Ascending aorta (tissue), 2 donors: ENCODE data around the gene THSD8. TPM values are rescaled to one million over a fixed set of nuclear protein-coding genes. Genes with fewer than 3 reads are reported as not detected.

Source experiments
- DNase-seq, 2 donors: peaks; one replicate each; pipeline ENCODE4 v3.0.0-alpha.2; 2019; ENCODE audit warnings: low spot score in 2 of 2
- H3K27ac ChIP-seq, 2 donors: fragments of 200-600 bp; sonication (generic); one replicate each; pipeline ENCODE4 v1.5.1; 2016 to 2017; ENCODE audit warnings: mild to moderate bottlenecking in 1 of 2
- H3K27me3 ChIP-seq: fragments of 200-600 bp; sonication (generic); one replicate; pipeline ENCODE4 v1.5.1; 2017
- H3K36me3 ChIP-seq, 2 donors: fragments of 200-600 bp; sonication (generic); one replicate each; pipeline ENCODE4 v1.5.1; 2016
- H3K4me1 ChIP-seq, 2 donors: fragments of 200-600 bp; sonication (generic); one replicate each; pipeline ENCODE4 v1.5.1; 2016 to 2017; ENCODE audit warnings: mild to moderate bottlenecking in 1 of 2
- H3K4me3 ChIP-seq, 2 donors: fragments of 200-600 bp; sonication (generic); one replicate each; pipeline ENCODE4 v1.5.1; 2016 to 2017; ENCODE audit warnings: mild to moderate bottlenecking in 1 of 2
- H3K9me3 ChIP-seq, 2 donors: fragments of 200-600 bp; sonication (generic); one replicate each; pipeline ENCODE4 v1.5.1; 2016
- intact Hi-C: fragments of 100-400 bp; cut with DNase I; formaldehyde crosslinking; loops from one replicate; pipeline ENCODE4 v1.15.1; 2023
- total RNA-seq: library from RNA; depleted of rRNA; stranded (reverse); fragments of >200 nt; gene quantifications from one replicate; pipeline ENCODE4 v1.1.0, GENCODE V29; 2016
- TF ChIP-seq, protein P1 (sequence below), 3 experiments: fragments of 200-600 bp in 2 of 3; fragments of 450-650 bp in 1 of 3; sonication (generic) in 2 of 3; IDR thresholded peaks; one replicate each; pipeline ENCODE4 v1.5.1; 2016 to 2019; ENCODE audit warnings: antibody characterized with exemption in 3 of 3, mild to moderate bottlenecking in 1 of 3, moderate library complexity in 1 of 3

The THSD8 gene
- total RNA-seq, 1 donor from 2014 or later = not detected

DNA sequence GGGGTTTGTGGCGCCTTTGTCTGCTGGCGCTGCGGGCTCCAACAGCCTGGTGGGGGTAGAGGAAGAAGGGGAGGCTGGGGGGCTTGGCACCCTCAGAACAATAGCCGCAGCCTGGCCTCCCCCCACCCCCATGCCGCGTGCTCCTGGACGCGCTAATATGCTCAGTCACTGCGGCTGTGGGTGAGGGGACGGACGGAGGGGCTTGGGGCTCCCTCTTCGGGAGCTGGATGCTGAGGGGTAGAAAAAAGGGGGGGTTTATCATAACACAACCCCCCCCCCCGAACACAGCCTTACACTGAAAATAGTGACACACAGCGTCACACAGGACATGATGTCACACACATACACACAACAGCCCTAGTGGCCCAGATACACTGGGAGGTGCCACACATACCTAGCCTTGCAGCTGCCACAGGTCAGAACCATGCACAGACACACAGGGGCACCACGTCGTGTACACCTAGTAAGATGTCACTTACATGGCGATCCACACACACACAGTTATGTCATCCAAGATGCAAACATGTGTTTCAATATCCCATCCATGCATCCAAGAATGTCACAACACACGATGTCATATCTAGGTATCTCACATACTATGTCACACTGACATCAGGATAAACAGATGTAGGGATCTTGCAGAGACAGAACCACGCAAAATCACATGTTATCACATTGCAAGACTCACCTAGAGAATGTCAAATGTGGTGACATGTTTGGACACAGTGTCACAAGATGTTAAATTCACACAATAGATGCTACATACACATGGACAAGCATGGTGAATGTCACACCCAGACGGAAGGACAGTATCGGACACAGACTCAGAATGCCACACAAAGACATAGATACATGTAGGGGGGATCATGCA, 37.3 kb downstream of the THSD8 start:
- Histone ChIP-seq H3K4me3 (peak overlapping the region in 1 of 2 donors; percentile 49), H3K27me3 (peaks cover 52% of the 10 kb centered on the region), H3K36me3 (no peaks in the 10 kb centered on the region), H3K9me3 (no peaks in the 10 kb centered on the region), H3K27ac (no peak overlapping the region), H3K4me1 (peaks cover 5 to 6% of the 10 kb centered on the region in 2 donors)
- TF ChIP-seq, protein P1, sequence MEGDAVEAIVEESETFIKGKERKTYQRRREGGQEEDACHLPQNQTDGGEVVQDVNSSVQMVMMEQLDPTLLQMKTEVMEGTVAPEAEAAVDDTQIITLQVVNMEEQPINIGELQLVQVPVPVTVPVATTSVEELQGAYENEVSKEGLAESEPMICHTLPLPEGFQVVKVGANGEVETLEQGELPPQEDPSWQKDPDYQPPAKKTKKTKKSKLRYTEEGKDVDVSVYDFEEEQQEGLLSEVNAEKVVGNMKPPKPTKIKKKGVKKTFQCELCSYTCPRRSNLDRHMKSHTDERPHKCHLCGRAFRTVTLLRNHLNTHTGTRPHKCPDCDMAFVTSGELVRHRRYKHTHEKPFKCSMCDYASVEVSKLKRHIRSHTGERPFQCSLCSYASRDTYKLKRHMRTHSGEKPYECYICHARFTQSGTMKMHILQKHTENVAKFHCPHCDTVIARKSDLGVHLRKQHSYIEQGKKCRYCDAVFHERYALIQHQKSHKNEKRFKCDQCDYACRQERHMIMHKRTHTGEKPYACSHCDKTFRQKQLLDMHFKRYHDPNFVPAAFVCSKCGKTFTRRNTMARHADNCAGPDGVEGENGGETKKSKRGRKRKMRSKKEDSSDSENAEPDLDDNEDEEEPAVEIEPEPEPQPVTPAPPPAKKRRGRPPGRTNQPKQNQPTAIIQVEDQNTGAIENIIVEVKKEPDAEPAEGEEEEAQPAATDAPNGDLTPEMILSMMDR (IDR thresholded peaks at IDR 0.05) = no peak
- intact Hi-C loops = no loop called here
- DNase-seq = no peak

DNA sequence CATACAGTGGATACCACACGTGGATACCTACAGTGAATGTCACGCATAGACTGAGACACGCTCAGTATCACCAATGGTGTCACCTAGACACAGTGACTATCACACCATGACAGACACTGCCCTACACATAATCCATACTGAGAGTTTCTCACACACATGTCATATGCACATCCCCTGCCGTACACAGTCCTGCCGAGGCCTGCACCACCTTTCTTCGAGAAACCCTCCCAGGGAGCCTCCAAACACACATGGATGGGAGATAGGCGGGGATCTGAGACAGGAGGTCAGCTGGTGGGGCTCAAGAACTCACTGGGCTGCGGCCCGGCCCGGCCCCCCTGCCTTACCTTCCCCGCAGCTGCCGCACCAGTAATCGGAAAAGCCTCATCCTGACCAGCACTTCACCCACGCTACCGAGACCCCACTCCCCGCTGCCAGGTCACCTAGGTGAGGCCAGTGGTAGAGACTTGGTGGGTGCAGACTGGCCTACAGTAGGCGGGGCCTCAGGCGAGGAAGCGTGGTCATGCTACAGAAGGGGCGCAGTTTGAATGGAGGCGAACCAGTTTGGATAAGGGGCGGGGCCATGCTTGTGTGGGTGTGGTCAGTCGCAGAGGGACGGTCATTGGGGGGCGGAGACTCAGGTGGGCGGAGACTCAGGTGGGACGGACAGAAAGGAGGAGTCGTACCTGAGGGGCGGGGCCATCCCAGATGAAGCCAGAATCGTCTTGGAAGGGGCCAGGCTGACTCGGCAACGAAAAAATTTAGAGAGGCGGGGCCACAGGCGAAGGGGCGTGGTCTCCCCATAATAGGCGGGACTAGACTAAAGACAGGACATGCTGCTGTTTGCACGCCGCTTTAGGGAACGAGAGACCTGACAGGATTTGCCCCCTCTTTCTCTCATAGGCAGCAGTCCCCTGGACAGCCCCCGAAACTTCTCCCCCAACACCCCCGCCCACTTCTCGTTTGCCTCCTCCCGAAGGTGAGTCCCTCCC, 38.5 kb downstream of the THSD8 start:
- no peak overlapping the region for H3K27ac ChIP-seq
- peaks cover 39% of the 10 kb centered on the region for H3K27me3 ChIP-seq
- peak overlapping the region; percentile 33 to 40 for H3K4me3 ChIP-seq
- H3K9me3 ChIP-seq = no peaks in the 10 kb centered on the region
- intact Hi-C loops = no loop called here
- H3K4me1 ChIP-seq = peaks cover 5 to 6% of the 10 kb centered on the region in 2 donors
- TF ChIP-seq, protein P1 (IDR thresholded peaks at IDR 0.05) = no peak
- DNase-seq = no peak
- no peaks in the 10 kb centered on the region for H3K36me3 ChIP-seq

DNA sequence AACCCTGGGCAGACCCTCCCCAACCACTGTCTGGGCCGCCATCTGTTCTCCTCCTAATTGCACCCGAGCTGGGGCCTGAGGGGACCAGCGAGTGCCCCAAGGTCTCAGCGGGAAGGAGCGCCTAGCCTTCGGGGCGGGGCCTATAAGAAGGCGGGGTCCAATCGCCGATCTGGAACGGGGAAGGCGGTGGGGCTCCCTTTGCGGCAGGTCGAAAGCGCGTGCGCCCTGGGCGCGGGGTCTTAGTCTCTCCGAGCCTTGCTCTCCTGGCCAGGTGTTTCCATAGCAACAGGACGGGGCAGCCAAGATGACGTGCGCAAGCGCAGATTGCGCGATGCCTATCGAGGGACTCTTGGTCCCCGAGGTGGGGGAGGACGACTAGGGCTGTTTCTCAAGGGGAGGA, 39.2 kb downstream of the THSD8 start:
- Histone ChIP-seq H3K4me1 (peaks cover 5 to 6% of the 10 kb centered on the region in 2 donors), H3K9me3 (no peaks in the 10 kb centered on the region), H3K4me3 (peak overlapping the region; percentile 33 to 40), H3K36me3 (no peaks in the 10 kb centered on the region), H3K27me3 (peaks cover 32% of the 10 kb centered on the region), H3K27ac (no peak overlapping the region)
- TF ChIP-seq, protein P1 (IDR thresholded peaks at IDR 0.05) = no peak
- intact Hi-C loops = no loop called here
- DNase-seq = no peak

DNA sequence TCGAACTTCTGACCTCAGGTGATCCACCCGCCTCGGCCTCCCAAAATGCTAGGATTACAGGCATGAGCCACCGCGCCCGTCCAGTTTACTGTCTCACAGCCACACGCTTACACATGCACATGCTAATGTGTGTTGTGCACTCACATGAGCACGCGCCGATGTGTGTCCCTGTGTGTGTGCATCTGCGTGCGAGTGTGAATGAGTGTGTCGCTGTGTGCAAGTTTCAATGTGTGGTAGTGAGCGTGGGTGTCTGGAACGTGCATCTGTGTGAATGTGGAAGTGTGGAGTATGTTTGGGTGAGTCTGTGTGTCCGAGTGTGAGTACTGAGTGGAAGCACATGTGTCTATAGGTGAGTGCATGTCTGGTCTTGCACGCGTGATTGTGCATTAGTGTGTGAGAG, 40.6 kb downstream of the THSD8 start:
- TF ChIP-seq, protein P1 (IDR thresholded peaks at IDR 0.05) = no peak
- DNase-seq = no peak
- H3K9me3 ChIP-seq = no peaks in the 10 kb centered on the region
- H3K27me3 ChIP-seq = peaks cover 29% of the 10 kb centered on the region
- H3K4me1 ChIP-seq = peaks cover 6 to 9% of the 10 kb centered on the region in 2 donors
- intact Hi-C loops = no loop called here
- H3K27ac ChIP-seq = no peak overlapping the region
- no peaks in the 10 kb centered on the region for H3K36me3 ChIP-seq
- H3K4me3 ChIP-seq = no peak overlapping the region

DNA sequence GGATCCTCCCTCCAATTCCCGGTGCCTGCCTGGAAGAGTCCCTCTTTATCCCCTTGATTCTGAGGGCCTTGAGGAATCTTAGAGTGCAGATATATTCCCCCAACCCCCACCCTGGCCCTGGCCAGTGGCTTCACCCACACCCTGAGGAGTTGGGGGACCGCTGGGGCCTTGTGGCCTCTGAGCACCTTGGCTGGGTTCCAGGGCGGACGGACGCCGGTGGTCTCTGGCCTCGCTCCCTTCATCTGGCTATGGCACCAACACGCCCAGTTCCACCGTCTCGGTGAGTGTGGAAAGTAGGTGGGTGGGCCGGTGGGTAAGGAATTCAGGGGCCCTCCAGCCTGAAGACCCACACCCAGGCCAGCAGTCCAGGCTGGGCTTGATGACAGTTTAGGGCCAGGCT, 41.5 kb downstream of the THSD8 start:
- Histone ChIP-seq H3K9me3 (no peaks in the 10 kb centered on the region), H3K4me1 (peaks cover 6 to 13% of the 10 kb centered on the region in 2 donors), H3K27ac (no peak overlapping the region), H3K36me3 (no peaks in the 10 kb centered on the region), H3K27me3 (peaks cover 23% of the 10 kb centered on the region), H3K4me3 (no peak overlapping the region)
- intact Hi-C loops = no loop called here
- no peak for DNase-seq
- TF ChIP-seq, protein P1 (IDR thresholded peaks at IDR 0.05) = no peak
